NCI-H69 (cell line): Measurements from ENCODE around the gene FGFBP3.
"Not testable (repeated sequence)": the region's sequence is repeated elsewhere in the genome, so short reads cannot be mapped to it uniquely, and the experiment has no call there.

Experiments used
- DNase-seq: peaks from one replicate; lab custom pipeline; 2025; lab: John Stamatoyannopoulos, UW

The FGFBP3 gene

GRCh38 chr10:91901784-91902677, 7.3 kb downstream of the FGFBP3 start:
- peak; percentile 43 for DNase-seq

- DNase-seq, result no peak
Observed at GRCh38 chr10:91897421-91897820, 11.9 kb downstream of the FGFBP3 start.

GRCh38 chr10:91896212-91896756, 13.0 kb downstream of the FGFBP3 start:
- DNase-seq, result no peak

GRCh38 chr10:91894261-91894685, 15.0 kb downstream of the FGFBP3 start:
- DNase-seq, result not testable (repeated sequence)

- DNase-seq, result no peak
Observed at GRCh38 chr10:91893051-91893450, 16.2 kb downstream of the FGFBP3 start.

- no peak for DNase-seq
Observed at GRCh38 chr10:91891125-91892001, 17.9 kb downstream of the FGFBP3 start.

GRCh38 chr10:91887272-91888076, 21.8 kb downstream of the FGFBP3 start:
- DNase-seq, result peak; percentile 58

GRCh38 chr10:91886954-91887271, 22.4 kb downstream of the FGFBP3 start:
- DNase-seq, result no peak

- no peak for DNase-seq
Observed at GRCh38 chr10:91885362-91886079, 23.8 kb downstream of the FGFBP3 start.

- DNase-seq, result no peak
Observed at GRCh38 chr10:91884536-91884935, 24.8 kb downstream of the FGFBP3 start.

- peak; percentile 74 for DNase-seq
Observed at GRCh38 chr10:91883549-91884444, 25.5 kb downstream of the FGFBP3 start.

GRCh38 chr10:91880310-91880709, 29.0 kb downstream of the FGFBP3 start:
- DNase-seq, result peak; percentile 47

- peak; percentile 43 for DNase-seq
Observed at GRCh38 chr10:91879515-91880170, 29.6 kb downstream of the FGFBP3 start.

GRCh38 chr10:91875779-91876178, 33.5 kb downstream of the FGFBP3 start:
- no peak for DNase-seq

GRCh38 chr10:91875156-91875555, 34.1 kb downstream of the FGFBP3 start:
- DNase-seq, result no peak

- no peak for DNase-seq
Observed at GRCh38 chr10:91865562-91866081, 43.7 kb downstream of the FGFBP3 start.

GRCh38 chr10:91864744-91865143, 44.5 kb downstream of the FGFBP3 start:
- DNase-seq, result no peak

GRCh38 chr10:91864099-91864498, 45.2 kb downstream of the FGFBP3 start:
- peak; percentile 18 for DNase-seq

- DNase-seq, result no peak
Observed at GRCh38 chr10:91860885-91861284, 48.4 kb downstream of the FGFBP3 start.
